ENCODE data around the gene SLC25A38. TPM values are rescaled to one million over a fixed set of nuclear protein-coding genes. Genes with fewer than 3 reads are reported as not detected.

SLC25A38 gene
- total and polyA plus RNA-seq, 9 of the 15 experiments (the other 6 are each of a cell fraction or from before 2014, with no cell fraction given): 13.5 to 51.1 (median 30.6) TPM

GRCh38 chr3:39413691-39414420, 30.7 kb downstream of the SLC25A38 start (continued):
- TF ChIP-seq CEBPG (CRISPR knock-in tag; IDR thresholded peaks at IDR 0.05): no peak
- TF ChIP-seq CEBPG (tag; conservative IDR thresholded peaks at IDR 0.05 in 1 of 2, IDR thresholded peaks at IDR 0.05 in 1 of 2): no peak
- TF ChIP-seq, protein P1, sequence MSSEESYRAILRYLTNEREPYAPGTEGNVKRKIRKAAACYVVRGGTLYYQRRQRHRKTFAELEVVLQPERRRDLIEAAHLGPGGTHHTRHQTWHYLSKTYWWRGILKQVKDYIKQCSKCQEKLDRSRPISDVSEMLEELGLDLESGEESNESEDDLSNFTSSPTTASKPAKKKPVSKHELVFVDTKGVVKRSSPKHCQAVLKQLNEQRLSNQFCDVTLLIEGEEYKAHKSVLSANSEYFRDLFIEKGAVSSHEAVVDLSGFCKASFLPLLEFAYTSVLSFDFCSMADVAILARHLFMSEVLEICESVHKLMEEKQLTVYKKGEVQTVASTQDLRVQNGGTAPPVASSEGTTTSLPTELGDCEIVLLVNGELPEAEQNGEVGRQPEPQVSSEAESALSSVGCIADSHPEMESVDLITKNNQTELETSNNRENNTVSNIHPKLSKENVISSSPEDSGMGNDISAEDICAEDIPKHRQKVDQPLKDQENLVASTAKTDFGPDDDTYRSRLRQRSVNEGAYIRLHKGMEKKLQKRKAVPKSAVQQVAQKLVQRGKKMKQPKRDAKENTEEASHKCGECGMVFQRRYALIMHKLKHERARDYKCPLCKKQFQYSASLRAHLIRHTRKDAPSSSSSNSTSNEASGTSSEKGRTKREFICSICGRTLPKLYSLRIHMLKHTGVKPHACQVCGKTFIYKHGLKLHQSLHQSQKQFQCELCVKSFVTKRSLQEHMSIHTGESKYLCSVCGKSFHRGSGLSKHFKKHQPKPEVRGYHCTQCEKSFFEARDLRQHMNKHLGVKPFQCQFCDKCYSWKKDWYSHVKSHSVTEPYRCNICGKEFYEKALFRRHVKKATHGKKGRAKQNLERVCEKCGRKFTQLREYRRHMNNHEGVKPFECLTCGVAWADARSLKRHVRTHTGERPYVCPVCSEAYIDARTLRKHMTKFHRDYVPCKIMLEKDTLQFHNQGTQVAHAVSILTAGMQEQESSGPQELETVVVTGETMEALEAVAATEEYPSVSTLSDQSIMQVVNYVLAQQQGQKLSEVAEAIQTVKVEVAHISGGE (CRISPR knock-in tag; IDR thresholded peaks at IDR 0.05): no peak
- TF ChIP-seq ZNF124 (CRISPR knock-in tag; IDR thresholded peaks at IDR 0.05): no peak
- no peak for TF ChIP-seq POLR3G (IDR thresholded peaks at IDR 0.05; ENCODE audit: extremely low read depth, insufficient read length, insufficient replicate concordance)
- TF ChIP-seq ZFP36 (IDR thresholded peaks at IDR 0.05; ENCODE audit: low read depth, low read length, partially characterized antibody): no peak
- no peak; the same call in 1 of the 2 replicates for TF ChIP-seq ETS1 (conservative IDR thresholded peaks at IDR 0.05; ENCODE audit: control insufficient read depth, low read depth, low read length)
- peak; percentile 78; the same call in 1 of the 2 replicates for TF ChIP-seq THRB (CRISPR knock-in tag; conservative IDR thresholded peaks at IDR 0.05)
- TF ChIP-seq PURB (CRISPR knock-in tag; IDR thresholded peaks at IDR 0.05; ENCODE audit: low read depth): no peak
- TF ChIP-seq POLR2G (IDR thresholded peaks at IDR 0.05; ENCODE audit: low read depth, low read length): peak; percentile 56
- peak; percentile 19; the same call in 1 of the 2 replicates for TF ChIP-seq RBFOX2 (IDR thresholded peaks at IDR 0.05; ENCODE audit: low read depth, low read length)
- TF ChIP-seq MCM5 (IDR thresholded peaks at IDR 0.05; ENCODE audit: low read depth): no peak
- TF ChIP-seq NFIC (IDR thresholded peaks at IDR 0.05): peak; percentile 7; the same call in 1 of the 2 replicates
- no peak for TF ChIP-seq GATA2 (CRISPR knock-in tag; IDR thresholded peaks at IDR 0.05)
- no peak for TF ChIP-seq PTRF (tag; IDR thresholded peaks at IDR 0.05)
- TF ChIP-seq ZBTB8A (IDR thresholded peaks at IDR 0.05; ENCODE audit: partially characterized antibody): no peak
- no peak for TF ChIP-seq PHF21A (IDR thresholded peaks at IDR 0.05; ENCODE audit: borderline replicate concordance, low read depth)
- TF ChIP-seq, protein P2, sequence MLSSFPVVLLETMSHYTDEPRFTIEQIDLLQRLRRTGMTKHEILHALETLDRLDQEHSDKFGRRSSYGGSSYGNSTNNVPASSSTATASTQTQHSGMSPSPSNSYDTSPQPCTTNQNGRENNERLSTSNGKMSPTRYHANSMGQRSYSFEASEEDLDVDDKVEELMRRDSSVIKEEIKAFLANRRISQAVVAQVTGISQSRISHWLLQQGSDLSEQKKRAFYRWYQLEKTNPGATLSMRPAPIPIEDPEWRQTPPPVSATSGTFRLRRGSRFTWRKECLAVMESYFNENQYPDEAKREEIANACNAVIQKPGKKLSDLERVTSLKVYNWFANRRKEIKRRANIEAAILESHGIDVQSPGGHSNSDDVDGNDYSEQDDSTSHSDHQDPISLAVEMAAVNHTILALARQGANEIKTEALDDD (IDR thresholded peaks at IDR 0.05): no peak
- TF ChIP-seq HNRNPH1 (optimal IDR thresholded peaks at IDR 0.05; ENCODE audit: low read depth, low read length): no peak
- no peak for TF ChIP-seq CBX2 (IDR thresholded peaks at IDR 0.05; ENCODE audit: insufficient read depth, low read length, poor library complexity, severe bottlenecking)

Measured in K562 (cell line).